Gastrocnemius medialis (tissue), 4 donors: ENCODE data around the gene NCAM2.

Source experiments
- POLR2A ChIP-seq, 2 donors: fragments of 450-650 bp; IDR thresholded peaks; one replicate each; pipeline ENCODE4 v1.6.1; 2017; ENCODE audit warnings: antibody characterized with exemption in 2 of 2, mild to moderate bottlenecking in 2 of 2, moderate library complexity in 2 of 2
- TF ChIP-seq, protein P1 (sequence below), 5 experiments: fragments of 450-650 bp in 3 of 5; fragments of 200-600 bp in 2 of 5; sonication (generic) in 2 of 5; IDR thresholded peaks in 4 of 5; conservative IDR thresholded peaks in 1 of 5; 1 replicate in 4 of 5; 2 replicates in 1 of 5; pipeline ENCODE4 v1.5.1; 2016 to 2019; ENCODE audit warnings: antibody characterized with exemption in 5 of 5, mild to moderate bottlenecking in 3 of 5, moderate library complexity in 3 of 5

DNA sequence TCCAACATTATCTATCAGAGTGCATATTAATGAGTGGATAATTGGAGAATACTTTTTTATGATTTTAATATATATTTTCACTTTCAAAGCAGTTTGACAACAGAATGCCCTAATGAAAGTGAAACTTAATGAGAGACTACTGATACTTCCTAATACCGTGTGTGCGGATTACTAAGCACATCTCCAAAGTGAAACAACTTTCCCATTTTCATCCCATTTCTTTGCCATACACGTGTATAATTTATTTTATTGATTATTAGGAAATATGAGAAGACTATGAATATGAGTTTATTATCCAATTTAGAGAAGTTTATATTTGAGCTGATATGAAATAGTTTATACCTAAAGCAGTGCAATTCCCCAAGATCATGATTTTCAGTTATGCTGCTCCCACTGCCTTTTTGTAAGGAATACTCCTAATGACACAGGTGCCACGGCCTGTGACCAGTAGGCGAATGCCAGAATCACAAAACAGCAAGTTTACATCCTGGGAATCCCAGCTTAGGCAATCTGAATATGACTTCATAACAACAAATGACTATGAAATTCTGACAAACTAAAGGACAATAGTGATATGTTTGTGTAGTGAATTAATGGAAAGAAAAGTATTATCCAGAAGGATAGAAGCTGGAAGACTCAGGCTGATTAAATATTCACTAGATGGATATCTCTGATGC lies 202.9 kb downstream of the NCAM2 start:
- TF ChIP-seq, protein P1, sequence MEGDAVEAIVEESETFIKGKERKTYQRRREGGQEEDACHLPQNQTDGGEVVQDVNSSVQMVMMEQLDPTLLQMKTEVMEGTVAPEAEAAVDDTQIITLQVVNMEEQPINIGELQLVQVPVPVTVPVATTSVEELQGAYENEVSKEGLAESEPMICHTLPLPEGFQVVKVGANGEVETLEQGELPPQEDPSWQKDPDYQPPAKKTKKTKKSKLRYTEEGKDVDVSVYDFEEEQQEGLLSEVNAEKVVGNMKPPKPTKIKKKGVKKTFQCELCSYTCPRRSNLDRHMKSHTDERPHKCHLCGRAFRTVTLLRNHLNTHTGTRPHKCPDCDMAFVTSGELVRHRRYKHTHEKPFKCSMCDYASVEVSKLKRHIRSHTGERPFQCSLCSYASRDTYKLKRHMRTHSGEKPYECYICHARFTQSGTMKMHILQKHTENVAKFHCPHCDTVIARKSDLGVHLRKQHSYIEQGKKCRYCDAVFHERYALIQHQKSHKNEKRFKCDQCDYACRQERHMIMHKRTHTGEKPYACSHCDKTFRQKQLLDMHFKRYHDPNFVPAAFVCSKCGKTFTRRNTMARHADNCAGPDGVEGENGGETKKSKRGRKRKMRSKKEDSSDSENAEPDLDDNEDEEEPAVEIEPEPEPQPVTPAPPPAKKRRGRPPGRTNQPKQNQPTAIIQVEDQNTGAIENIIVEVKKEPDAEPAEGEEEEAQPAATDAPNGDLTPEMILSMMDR (IDR thresholded peaks at IDR 0.05 in 4 of 5, conservative IDR thresholded peaks at IDR 0.05 in 1 of 5): no peak
- TF ChIP-seq POLR2A (IDR thresholded peaks at IDR 0.05): no peak
